ENCODE data around the gene COQ3.

COQ3 gene

DNA sequence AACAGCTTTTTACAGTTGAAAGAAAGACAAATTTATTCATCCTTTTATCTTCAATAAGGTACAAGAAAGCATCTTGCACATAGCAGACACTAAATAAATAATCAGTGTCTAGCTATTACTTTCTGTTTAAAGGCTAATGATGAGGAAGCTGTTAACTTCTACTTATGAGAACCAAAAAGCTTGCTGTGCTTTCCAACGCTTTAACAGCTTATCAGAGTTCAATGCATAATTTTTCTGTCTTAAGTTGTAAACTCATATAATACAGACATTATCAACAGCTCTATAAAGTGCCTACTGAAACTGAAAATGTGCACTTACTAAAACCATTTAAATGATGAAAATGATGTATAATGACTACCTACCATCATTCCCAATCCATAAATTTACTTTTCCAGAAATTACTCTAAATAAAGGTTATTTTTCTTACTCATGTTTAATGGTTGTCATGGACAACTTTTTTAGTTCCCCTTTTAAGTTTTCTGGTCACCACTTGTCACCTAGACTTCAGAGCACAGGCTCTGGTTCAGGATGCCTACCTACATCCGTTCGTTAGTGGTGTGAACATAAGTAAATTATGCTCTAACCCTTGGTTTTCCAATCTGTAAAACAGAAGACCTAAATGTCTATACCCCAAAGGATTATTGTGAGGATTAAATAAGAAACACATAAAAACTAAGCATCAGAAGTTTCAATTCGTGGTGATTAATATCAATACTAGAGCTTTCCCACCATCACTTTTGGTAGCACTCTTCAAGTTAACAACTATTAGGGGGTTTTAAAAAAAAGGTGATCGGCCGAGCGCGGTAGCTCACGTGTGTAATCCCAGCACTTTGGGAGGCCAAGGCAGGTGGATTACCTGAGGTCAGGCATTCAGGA lies 23.1 kb upstream of the COQ3 start:
- DNase-seq: no peak
- in situ Hi-C loops (cut with HindIII; ENCODE audit: low pct_ligation_motif_present, low sequenced_read_pairs): no loop called here
- no peak overlapping the region for H3K4me3 ChIP-seq (ENCODE audit: low read depth, low read length)

GRCh38 chr6:99416226-99416625 lies 22.2 kb upstream of the COQ3 start:
- no peak overlapping the region for H3K4me3 ChIP-seq (ENCODE audit: low read depth, low read length)
- DNase-seq: no peak
- H3K27ac ChIP-seq: no peak overlapping the region
- no peaks in the 10 kb centered on the region for H3K36me3 ChIP-seq (replicated peaks)
- TF ChIP-seq, protein P1, sequence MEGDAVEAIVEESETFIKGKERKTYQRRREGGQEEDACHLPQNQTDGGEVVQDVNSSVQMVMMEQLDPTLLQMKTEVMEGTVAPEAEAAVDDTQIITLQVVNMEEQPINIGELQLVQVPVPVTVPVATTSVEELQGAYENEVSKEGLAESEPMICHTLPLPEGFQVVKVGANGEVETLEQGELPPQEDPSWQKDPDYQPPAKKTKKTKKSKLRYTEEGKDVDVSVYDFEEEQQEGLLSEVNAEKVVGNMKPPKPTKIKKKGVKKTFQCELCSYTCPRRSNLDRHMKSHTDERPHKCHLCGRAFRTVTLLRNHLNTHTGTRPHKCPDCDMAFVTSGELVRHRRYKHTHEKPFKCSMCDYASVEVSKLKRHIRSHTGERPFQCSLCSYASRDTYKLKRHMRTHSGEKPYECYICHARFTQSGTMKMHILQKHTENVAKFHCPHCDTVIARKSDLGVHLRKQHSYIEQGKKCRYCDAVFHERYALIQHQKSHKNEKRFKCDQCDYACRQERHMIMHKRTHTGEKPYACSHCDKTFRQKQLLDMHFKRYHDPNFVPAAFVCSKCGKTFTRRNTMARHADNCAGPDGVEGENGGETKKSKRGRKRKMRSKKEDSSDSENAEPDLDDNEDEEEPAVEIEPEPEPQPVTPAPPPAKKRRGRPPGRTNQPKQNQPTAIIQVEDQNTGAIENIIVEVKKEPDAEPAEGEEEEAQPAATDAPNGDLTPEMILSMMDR (IDR thresholded peaks at IDR 0.05; ENCODE audit: low read depth, low read length, missing control alignments): no peak
- H3K27me3 ChIP-seq (replicated peaks): no peaks in the 10 kb centered on the region
- in situ Hi-C loops (cut with HindIII; ENCODE audit: low pct_ligation_motif_present, low sequenced_read_pairs): no loop called here

More for the DNA sequence above, 23.1 kb upstream of the COQ3 start:
- H3K27me3 ChIP-seq (replicated peaks): no peaks in the 10 kb centered on the region
- no peak overlapping the region for H3K27ac ChIP-seq
- H3K36me3 ChIP-seq (replicated peaks): no peaks in the 10 kb centered on the region
- TF ChIP-seq, protein P1 (IDR thresholded peaks at IDR 0.05; ENCODE audit: low read depth, low read length, missing control alignments): no peak

DNA sequence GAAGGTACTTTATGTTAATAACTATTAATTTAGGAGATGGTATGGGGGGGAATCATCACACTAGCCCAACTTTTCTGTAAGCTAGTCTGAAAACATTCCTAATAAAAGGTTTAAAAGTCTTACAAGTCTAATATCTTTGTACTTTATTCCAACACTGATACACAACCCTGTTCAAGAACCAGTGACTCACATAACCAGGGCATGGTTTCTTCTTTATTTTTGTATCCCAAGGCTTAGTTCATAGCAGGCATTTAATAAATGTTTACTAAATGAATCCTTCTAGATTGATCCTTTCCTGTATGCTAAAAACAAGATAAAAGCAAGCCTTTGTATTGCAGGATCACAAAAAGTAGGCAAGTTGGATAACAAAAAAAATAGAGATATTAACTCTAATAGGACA lies 21.5 kb upstream of the COQ3 start:
- no peak for DNase-seq
- H3K27me3 ChIP-seq (replicated peaks): no peaks in the 10 kb centered on the region
- no peak overlapping the region for H3K4me3 ChIP-seq (ENCODE audit: low read depth, low read length)
- TF ChIP-seq, protein P1 (IDR thresholded peaks at IDR 0.05; ENCODE audit: low read depth, low read length, missing control alignments): no peak
- in situ Hi-C loops (cut with HindIII; ENCODE audit: low pct_ligation_motif_present, low sequenced_read_pairs): no loop called here
- H3K27ac ChIP-seq: no peak overlapping the region
- no peaks in the 10 kb centered on the region for H3K36me3 ChIP-seq (replicated peaks)

DNA sequence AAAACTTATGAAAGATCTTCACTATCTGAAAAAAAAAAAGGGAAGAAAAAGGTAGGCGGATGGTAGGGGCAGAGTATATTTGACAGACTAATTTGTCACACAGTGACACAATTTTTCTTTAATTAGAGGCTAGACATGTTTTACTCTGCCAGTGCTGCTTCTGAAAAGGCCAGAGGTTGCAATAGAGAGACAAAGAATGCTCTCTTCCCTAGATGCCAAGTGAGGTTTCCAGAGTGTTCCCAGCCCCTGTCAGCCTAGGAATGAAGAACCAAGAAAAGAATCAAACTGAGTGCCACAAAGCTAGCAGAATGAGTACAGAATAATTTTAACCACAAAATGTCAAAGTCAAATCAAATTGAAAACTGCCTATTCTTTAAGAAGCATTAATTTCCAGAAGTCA lies 18.1 kb upstream of the COQ3 start:
- TF ChIP-seq, protein P1 (IDR thresholded peaks at IDR 0.05; ENCODE audit: low read depth, low read length, missing control alignments): no peak
- no peak overlapping the region for H3K27ac ChIP-seq
- H3K27me3 ChIP-seq (replicated peaks): no peaks in the 10 kb centered on the region
- H3K4me3 ChIP-seq (ENCODE audit: low read depth, low read length): no peak overlapping the region
- in situ Hi-C loops (cut with HindIII; ENCODE audit: low pct_ligation_motif_present, low sequenced_read_pairs): no loop called here
- H3K36me3 ChIP-seq (replicated peaks): peaks cover 16% of the 10 kb centered on the region
- DNase-seq: no peak

DNA sequence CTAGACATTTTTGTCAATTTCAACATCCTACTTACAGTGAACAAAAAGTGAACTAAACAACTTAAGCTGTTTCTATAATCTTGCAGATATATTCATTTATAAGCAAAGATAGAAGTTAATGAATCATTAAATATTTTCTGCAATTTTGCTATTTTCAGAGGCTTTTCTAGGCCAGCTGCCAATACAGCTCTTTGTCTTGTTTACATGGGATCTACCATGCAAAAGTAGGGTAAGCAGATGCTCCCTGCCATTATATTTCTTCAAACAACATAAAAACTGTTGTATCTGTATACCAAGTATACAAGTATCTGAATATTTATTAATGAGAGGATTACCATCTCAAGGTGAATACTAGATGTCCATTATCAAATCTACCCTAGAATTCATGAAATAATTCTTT lies 15.7 kb upstream of the COQ3 start:
- H3K36me3 ChIP-seq (replicated peaks): peaks cover 36% of the 10 kb centered on the region
- in situ Hi-C loops (cut with HindIII; ENCODE audit: low pct_ligation_motif_present, low sequenced_read_pairs): no loop called here
- H3K27me3 ChIP-seq (replicated peaks): no peaks in the 10 kb centered on the region
- H3K4me3 ChIP-seq (ENCODE audit: low read depth, low read length): no peak overlapping the region
- H3K27ac ChIP-seq: no peak overlapping the region
- DNase-seq: no peak
- TF ChIP-seq, protein P1 (IDR thresholded peaks at IDR 0.05; ENCODE audit: low read depth, low read length, missing control alignments): no peak
